GM18499 (cell line): Measurements from ENCODE around the gene ALDH3A1.

Experiments used
- ATAC-seq: cut with Tn5 transposase; IDR thresholded peaks from one replicate; pipeline ENCODE4 v1.9.1; 2021; ENCODE audit warnings: moderate number of reproducible peaks; ENCODE audit not compliant: insufficient read depth, unreplicated experiment

Gene ALDH3A1

DNA sequence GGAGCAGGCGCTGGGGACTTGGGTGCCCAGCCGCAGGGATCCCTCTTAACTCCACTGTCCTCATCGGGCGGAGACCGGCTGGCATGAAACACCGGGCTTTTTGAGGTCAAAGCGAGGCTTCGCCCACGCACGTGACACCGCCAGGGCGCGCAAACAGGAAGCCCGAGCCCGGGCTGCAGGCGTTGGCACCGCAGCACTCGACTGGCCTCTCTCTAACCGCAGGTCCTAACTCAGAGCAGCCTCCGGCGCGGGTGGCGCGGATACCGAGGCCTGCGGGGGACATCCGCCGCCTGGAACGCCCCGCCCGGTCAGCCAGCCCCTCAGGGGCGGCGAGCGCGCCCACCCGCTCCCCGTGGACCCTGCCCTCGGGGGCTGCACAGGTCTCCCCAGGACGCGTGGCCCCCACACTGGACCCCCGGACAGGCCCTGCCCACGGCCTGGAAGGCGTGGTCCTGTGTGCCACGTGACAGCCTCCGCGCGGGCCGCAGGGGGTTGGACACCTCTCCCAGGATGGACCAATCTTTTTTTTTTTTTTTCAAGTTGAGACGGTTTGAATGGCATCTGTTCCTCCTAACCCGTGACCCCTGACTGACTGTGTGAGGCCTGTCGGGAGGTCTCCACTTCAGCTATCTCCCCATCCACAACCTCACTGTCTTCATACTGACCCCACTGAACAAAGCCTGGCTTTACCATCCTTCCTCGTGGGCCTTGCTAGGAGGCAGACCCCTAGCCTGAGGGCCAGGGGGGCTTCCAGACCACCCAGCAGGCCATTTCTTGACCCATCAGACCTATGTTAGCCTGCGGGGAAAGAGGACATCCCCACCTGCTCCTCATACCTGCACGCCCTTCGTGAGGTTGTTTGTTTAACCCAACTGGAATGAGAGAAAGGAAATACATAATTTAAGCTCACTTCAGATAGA lies 23.3 kb downstream of the ALDH3A1 start:
- no peak for ATAC-seq

DNA sequence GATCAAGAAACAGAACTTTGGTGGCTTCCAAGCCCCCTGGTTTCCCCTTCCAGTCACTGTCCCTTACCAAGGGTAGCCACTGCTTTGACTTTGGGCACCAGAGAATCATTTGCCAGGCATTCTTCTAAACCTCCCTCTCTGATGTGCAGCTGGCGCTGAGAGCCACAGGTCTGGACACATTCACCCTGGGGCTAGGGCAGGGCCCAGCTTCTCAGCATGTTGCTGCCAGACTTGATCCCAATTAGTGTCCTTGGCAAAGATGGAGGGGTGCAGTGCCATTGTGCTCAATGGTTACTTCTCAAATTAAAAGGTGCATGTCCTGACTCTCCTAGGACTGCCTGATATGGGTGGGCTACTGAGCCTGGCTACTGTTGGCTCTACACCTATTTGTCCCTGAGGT lies 24.1 kb downstream of the ALDH3A1 start:
- no peak for ATAC-seq

DNA sequence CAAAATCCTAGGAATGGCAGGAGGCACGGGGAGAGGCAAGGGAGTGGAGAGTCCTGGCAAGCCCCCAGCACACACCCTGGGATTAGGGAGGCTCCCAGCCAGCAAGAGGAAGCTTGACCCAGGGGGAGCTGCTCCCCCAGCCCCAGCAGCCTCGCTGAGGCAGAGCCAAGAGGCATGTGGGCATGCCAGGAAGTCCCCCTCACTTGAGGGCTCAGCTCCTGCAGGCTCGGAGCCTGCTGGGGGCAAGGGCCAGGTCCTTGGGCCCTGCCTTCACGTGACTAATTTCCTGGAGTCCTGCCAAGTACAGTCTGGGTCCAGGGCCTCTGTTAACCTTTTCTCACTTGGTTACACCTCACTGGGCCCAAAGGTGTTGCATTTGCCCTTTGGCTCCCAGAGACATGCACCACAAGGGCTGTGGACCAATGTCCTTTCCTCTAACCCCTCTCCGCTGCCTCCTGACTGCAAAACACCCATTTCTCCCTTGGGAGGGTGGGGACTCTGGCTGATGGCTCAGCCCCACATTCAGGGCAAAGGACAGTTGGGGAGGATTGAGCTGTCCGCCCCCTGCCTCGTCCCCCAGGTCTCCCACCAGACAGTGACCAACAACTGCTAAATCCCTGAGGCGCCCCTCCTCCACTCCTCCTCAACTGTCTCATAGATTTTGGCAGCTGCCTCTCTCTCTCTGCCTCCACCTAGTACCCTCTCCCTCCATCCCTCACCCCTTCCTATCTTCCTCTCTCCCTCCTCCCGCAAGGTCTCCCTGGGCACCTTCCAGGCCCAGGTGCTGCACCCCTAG lies 27.3 kb downstream of the ALDH3A1 start:
- no peak for ATAC-seq

DNA sequence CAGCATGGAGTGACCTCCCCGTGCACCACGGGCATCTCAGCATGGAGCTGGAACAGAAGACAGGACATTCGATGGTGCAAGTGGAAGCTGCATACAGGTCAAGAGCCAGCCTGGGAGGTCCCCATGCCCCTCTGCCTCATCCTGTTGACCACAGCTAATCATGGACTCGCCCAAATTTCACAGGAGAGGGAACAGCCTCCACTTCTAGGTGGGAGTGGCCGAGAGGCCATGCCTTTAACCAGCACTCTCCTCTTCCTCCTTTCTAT lies 28.0 kb downstream of the ALDH3A1 start:
- ATAC-seq: no peak

DNA sequence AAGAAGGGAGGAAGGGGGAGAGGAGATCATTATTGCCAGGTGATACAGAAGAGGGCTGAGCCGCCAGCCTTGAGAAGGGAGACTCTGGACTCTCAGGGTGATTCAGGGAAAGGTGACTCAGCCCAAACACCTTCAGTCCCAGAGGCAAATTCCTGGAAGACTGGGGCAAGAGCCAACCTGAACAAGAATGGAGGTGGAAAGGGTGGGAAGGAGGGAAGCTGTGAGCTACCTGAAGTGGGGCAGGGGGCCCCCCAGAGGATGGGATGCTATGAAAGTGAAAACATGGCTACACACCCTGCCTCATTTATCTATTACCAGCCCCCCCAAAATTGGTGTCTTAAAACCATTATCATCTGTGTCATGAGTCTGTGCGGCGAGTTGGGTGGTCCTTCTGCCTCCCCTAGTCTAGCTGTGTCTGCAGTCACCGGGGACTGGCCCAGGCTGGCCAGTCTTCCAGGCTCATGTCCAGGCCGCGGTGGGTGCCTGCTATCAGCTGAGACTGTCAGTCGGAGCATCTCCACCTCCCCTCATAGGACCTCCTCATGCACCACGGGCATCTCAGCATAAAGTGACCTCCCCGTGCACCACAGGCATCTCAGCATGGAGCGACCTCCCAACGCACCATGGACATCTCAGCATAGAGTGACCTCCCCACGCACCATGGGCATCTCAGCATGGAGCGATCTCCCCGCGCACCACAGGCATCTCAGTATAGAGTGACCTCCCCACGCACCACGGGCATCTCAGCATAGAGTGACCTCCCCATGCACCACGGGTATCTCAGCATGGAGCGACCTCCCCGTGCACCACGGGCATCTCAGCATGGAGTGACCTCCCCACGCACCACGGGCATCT lies 28.5 kb downstream of the ALDH3A1 start:
- no peak for ATAC-seq

DNA sequence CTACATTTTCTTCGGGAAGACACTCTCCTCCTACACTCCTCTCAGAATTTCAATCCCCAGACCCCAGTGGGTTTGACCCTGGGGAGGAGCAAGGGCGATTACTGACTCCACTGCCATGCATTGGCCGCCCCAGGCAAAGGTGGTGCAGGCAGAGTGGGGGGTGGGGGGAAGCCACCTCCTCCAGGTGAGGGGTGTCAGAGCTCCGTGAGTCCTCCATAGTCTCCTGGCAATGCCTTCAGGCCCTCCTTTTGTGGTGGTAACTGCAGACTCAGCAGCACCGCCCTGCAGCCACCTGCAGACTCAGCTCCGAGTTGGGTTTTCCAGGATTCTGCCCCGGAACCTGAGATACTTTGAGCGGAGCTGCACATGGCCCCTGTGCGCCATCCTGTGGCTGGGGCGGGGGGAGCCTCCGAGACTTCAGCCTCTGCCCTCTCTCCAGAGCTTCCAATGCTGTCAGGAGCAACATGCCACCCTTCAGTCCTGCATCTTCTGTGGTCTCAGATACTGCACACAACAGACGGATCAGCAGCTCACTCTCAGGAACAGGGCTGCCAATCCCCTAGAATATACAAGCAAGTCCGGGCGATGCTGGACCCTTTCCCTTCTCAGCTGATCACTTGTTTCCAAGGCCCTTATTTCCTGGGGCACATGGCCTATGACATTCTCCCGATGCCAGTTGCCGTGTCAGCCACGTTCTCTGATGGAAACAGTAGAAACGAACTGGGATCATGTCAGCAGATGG lies 29.3 kb downstream of the ALDH3A1 start:
- ATAC-seq: no peak

DNA sequence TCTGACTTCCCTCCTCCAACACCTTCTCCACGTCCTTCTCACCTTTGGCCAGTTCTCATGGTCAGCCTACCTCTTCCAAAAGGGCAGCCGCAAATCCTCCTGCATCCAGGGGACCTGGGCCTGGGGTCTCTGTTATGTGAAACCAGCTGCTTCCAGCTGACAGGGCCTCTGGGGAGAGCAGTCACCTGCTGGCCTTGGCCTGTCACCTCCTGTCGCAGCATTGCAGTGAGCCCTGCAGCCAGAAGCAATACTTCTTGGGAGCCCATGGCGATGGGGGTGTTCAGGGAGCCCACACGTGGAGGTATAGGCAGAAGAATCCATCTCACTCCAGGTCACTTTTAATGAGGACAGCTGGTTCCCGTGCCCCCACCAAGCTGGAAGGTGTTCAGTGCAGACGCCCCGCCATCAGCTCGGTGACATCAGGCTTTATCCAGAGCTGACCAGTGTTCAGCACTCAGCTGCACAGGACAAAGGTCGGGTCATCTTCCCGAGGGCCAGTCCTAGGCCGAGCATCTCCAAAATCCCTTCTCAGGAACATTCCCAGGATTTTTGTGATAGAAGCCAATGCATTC lies 30.0 kb downstream of the ALDH3A1 start:
- no peak for ATAC-seq

DNA sequence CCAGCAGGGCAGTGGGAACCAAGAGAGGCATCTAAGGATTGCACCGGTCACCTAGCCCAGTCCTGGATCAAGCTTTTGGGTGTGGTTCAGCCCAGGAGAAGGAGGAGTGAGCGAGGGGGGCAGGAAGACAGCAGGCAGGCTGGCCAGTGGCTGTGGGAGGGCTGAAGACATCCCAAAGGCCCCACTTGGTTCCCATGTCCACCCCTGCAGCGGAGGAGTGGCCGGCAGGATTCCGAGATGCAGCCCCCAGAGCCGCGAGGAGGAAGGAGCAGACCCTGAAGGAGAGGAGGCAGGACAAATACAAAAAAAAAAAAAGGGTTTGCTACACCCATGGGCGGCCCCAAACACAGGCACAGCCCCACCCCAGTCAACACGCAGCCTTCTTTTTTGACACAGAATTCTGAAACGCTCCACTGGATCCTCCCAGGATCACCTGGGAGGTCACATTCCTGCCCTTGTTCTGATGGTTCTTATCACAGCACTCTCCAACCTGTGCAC lies 30.6 kb downstream of the ALDH3A1 start:
- no peak for ATAC-seq

DNA sequence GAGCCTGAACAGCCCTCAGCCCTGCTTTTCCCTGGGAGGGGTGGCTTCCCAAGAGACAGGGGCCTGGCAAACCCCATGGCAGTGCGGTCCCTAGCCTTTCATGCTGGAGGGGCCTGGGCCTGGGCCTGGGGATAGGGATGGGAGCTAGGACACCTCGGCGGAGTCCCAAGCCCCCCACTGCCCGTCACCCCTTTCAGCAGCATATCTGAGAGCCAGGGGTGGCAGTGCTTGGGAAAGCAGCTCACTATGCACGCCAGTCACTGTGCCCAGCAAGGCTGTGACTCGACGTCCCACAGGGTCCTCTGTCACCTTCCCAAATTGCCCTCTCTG lies 31.1 kb downstream of the ALDH3A1 start:
- no peak for ATAC-seq

DNA sequence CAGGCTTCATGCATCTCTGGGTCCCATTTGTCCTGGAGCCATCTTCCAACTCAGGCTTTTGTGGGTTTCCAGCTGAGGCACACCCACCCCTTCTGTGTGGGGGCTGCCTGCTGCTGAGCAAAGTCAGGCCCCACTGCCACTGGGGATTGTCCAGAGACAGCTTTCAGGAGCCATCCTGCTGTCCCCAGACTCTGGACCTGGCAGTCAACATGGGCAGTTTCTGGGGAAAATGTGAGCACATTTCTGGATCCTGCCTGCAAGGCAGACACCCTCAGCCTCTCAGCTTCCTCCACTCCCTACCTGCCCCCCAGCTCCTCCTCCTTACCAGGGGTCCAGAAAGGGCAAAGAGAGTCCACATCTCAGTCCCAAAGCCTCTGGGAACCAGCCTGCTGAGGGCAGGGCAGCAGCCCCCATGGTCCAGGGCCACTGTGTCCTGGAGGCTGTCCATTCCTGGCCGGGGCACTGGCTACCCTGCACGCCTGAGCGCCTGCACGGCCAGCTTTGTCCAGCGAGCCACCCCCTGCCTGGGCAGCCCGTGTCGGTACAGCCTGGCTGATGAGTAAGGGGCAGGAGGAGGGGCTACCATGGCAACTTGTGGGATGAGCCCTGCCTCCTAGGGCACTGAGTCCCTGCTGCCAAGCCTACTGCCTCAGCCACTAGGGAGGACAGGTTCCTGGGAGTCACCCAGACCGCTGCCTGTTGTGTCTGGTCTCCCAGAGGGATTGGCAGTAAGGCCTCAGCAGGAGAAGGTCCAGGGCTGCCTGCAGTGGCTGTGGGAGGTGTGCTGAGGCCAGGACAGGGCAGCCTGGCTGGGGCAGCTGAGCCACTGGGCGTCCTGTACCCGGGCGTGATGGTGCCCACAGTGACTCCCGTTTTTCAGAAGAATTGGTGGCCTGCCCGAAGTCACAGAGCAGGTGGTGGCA lies 31.7 kb downstream of the ALDH3A1 start, which contains the start of gene SLC47A2:
SLC47A2 (minus strand) TSS at position 477 of the 923 bp plus-strand sequence; CDS start at position 448, 29 bp downstream.
- no peak for ATAC-seq

DNA sequence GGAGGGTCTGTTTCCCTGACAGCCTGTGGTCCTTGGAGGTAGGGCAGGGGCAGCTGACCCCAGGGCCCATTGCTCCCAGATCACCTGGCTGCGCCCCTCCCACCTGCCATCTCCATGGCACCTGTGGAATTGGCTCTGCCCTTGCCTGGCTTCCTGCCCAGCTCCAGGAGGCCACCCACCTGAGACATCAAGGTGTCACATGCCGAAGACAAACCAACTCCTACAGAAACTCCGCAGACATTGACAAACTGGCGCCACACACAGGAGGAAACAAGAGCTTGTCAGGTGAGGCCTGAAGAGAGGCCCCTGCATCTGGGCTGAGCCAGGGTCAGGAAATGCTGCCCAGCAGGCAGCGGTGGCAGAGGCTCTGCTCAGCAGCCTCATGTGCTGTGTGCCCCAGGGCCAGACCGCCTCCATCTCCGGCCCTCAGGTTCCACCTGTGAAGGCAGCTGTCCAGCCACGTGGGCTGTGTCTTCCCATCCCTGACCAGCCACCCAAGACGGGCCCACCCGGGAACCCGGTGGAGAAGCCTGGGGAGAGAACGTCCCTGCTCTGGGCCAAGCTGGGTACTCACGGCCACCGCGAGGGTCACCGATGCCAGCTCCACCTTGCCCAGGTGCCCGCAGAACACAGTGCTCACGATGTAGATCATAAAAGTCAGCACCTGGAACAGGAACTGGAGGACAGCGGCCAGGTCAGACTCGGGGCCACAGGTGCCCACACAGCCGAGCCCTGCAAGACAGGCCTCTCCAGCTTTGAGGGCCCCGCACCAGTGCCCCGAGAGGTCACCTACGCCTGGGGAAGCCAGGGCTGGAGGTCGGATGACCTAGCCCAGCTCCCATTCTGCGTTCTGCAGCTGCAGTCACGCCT lies 33.3 kb downstream of the ALDH3A1 start:
- no peak for ATAC-seq

DNA sequence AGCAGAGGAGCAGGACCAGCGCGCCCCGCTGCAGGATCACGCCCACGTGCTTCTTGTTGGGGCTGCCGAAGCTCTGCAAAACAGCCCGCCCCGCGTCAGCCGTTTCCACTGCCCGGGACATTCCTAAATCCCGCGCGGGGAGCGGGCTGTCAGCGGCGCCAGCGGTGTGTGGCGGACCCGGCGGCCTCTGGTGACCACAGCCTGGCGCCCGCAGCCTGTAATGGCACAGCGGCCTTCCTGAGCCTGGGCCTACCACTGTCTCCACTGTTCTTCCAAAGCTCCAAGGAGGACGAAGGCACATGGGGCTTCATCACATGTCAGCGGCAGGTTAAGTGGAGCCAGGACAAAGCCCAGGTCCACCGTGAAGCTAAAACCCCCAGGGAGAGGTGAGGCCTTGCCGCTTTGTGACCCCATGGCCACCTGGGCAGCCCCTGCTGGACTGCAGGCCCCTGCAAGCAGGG lies 34.2 kb downstream of the ALDH3A1 start:
- ATAC-seq: no peak

DNA sequence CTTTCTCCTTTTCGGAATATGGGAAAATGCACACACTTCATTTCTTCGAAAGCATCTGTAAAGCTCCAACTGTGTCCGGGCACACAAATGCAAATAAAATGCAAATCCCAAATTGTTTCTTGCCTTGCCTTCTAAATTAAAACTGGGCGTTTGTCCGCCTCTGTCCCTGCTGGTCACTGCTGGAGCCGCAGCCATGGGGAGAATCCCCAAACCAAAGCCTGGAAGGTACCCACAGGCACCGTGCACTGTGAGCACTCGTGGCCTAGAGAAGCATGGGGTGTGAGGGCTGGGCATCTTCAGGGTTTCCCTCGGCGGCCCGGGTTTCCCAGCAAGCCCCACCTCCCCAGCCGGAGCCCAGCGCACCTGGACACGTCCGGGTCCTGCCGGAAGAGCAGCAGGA lies 34.6 kb downstream of the ALDH3A1 start:
- ATAC-seq: no peak

DNA sequence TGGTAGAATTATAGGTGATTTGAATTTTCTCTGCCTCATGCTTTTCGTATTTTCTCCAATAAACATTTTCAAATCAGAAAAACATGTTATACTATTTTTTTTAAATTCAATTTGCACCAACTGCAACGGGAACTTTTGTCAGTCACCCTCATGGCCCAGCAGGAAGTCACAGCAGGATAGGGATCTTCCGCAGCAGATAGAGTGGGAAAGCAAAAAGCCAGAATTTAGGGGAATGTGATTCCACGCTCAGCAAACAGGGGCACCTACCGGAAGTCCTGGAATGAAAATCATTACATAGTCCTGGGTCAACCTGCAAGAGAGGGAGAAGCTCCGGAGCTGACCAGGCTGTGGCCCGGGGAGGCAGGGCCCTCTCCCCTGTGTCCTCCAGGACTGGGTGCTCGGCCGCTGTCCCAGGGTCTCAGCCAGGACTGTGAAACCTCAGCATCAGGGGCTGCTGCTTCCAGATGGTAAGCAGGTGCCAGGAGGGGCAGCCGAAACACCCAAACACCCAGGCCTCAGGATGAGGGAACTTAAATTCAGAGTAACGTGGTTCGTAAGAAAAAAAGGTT lies 35.6 kb downstream of the ALDH3A1 start:
- no peak for ATAC-seq

DNA sequence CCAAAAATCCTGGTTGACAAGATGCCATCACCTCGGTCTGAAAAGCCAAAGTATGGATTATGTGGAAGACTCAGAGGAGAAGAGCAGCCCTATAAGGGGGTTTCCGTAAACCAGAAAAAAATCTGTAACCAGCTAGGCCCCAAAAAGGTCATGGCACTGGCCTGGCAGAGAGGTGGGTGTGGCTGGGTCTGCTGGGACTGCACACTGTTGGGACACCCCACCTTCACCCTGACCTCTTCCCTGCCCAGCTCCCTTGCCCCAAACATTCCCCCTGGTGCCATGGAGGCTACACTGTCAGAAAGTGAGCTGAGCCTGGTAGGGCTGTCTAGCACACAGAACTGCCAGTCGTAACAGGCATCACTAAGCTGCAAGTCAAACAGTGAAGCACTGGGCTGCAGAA lies 38.3 kb downstream of the ALDH3A1 start:
- ATAC-seq: no peak

DNA sequence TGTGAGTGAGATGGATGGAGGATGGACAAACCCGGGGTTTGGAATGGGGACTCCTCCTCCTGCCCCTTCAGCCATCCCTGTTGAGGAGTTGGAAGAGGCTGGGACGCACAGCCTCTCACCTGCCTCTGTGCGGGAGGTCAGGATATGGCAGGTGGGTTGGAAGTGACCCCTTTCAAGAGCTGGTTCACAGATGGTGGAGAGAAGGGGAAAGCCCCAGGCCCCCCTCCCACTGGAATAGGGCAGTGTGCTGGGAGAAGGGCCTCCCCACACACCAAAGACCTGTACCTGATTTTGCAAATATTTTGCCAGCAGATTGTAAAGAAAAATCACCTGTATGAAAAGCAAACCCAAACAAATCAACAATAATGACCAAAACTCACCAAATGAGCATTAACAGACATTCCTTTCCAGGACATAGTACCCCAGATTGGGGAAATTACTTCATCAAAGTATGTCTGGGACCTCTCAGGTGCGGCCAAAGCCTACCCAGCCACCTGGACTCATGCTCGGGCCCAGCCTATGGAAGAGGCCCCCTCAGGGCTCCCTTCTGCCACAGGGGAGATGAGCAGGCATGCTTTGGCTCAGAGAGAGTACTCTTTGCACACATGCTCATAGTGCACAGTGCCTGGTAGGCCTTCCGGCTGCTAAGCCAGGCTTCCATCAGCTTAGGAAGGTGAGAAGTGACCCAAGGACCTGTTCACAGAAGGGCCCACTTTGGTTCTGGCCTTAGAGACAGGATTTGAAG lies 39.5 kb downstream of the ALDH3A1 start:
- ATAC-seq: no peak
